Testis (tissue), 2 donors: ENCODE data around the gene CD276.

ENCODE experiments used
- POLR2A ChIP-seq: fragments of 450-650 bp; IDR thresholded peaks from one replicate; pipeline ENCODE4 v1.6.1; 2017; ENCODE audit warnings: antibody characterized with exemption, mild to moderate bottlenecking, moderate library complexity
- TF ChIP-seq, protein P1 (sequence below), 3 experiments: fragments of 450-650 bp in 2 of 3; fragments of 200-600 bp in 1 of 3; sonication (generic) in 1 of 3; IDR thresholded peaks; one replicate each; pipeline ENCODE4 v1.5.1; 2016 to 2019; ENCODE audit warnings: antibody characterized with exemption in 3 of 3, mild to moderate bottlenecking in 2 of 3, moderate library complexity in 1 of 3

DNA sequence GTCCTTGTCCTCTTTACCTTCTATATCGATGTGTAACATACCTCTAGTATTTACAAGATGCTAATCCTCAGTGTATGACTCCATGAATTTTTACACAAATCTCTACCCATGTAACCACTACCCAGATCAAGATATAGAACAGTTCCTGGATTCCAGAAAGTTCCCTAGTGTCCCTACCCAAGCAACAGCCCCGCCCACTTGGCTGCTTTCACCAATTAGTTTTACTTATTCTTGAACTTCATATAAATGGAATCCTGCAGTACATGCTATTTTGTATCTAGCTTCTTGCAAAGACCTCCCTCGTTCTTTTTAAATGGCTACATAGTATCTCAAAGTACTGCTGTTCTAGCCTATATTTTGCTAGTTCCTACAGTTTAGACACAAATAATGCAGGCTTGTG, 33.0 kb downstream of the CD276 start:
- TF ChIP-seq POLR2A, result no peak
- TF ChIP-seq, protein P1, sequence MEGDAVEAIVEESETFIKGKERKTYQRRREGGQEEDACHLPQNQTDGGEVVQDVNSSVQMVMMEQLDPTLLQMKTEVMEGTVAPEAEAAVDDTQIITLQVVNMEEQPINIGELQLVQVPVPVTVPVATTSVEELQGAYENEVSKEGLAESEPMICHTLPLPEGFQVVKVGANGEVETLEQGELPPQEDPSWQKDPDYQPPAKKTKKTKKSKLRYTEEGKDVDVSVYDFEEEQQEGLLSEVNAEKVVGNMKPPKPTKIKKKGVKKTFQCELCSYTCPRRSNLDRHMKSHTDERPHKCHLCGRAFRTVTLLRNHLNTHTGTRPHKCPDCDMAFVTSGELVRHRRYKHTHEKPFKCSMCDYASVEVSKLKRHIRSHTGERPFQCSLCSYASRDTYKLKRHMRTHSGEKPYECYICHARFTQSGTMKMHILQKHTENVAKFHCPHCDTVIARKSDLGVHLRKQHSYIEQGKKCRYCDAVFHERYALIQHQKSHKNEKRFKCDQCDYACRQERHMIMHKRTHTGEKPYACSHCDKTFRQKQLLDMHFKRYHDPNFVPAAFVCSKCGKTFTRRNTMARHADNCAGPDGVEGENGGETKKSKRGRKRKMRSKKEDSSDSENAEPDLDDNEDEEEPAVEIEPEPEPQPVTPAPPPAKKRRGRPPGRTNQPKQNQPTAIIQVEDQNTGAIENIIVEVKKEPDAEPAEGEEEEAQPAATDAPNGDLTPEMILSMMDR (IDR thresholded peaks at IDR 0.05), result no peak
